GM23338 (cell line): Measurements from ENCODE around the gene LAMA4. TPM values are rescaled to one million over a fixed set of nuclear protein-coding genes. Genes with fewer than 3 reads are reported as not detected.

Experiments used
- ATAC-seq: fragments of 200-7000 bp; cut with Tn5 transposase; 3 replicates; pipeline ENCODE4 v1.9.1; 2020
- DNase-seq: peaks from one replicate; pipeline ENCODE4 v3.0.0-alpha.2; 2015; ENCODE audit warnings: low spot score
- H2AFZ ChIP-seq: fragments of 200-600 bp; sonication (generic); 2 replicates; pipeline ENCODE4 v1.8.0; 2016; ENCODE audit warnings: antibody characterized with exemption, mild to moderate bottlenecking, moderate library complexity
- H3F3A ChIP-seq: fragments of 200-600 bp; sonication (generic); replicated peaks from 2 replicates; pipeline ENCODE4 v1.8.0; 2017; ENCODE audit warnings: antibody characterized with exemption, mixed run types, low read depth
- H3K27ac ChIP-seq: fragments of 200-600 bp; sonication (generic); 2 replicates; pipeline ENCODE4 v1.6.1; 2016; ENCODE audit warnings: low read depth
- H3K27me3 ChIP-seq: fragments of 200-600 bp; sonication (generic); 2 replicates; pipeline ENCODE4 v1.8.0; 2016; ENCODE audit warnings: mild to moderate bottlenecking, mixed run types, moderate library complexity; ENCODE audit not compliant: insufficient read depth
- H3K36me3 ChIP-seq: fragments of 200-600 bp; sonication (generic); 2 replicates; pipeline ENCODE4 v1.8.0; 2016; ENCODE audit warnings: mild to moderate bottlenecking; ENCODE audit not compliant: insufficient read depth
- H3K4me1 ChIP-seq: fragments of 200-600 bp; sonication (generic); 2 replicates; pipeline ENCODE4 v1.8.0; 2016; ENCODE audit warnings: mild to moderate bottlenecking, moderate library complexity; ENCODE audit not compliant: insufficient read depth
- H3K4me2 ChIP-seq: fragments of 200-600 bp; sonication (generic); 2 replicates; pipeline ENCODE4 v1.7.1; 2017; ENCODE audit warnings: mixed run types
- H3K4me3 ChIP-seq: fragments of 200-600 bp; sonication (generic); 2 replicates; pipeline ENCODE4 v1.6.1; 2016; ENCODE audit warnings: mixed run types
- H3K79me2 ChIP-seq: fragments of 200-600 bp; sonication (generic); replicated peaks from 2 replicates; pipeline ENCODE4 v1.8.0; 2017; ENCODE audit warnings: mild to moderate bottlenecking; ENCODE audit not compliant: insufficient read depth
- H3K9me2 ChIP-seq: fragments of 200-600 bp; sonication (generic); 2 replicates; pipeline ENCODE4 v1.8.0; 2017; ENCODE audit not compliant: insufficient read depth
- H4K20me1 ChIP-seq: fragments of 200-600 bp; sonication (generic); replicated peaks from 2 replicates; pipeline ENCODE4 v1.8.0; 2017; ENCODE audit warnings: mild to moderate bottlenecking; ENCODE audit not compliant: insufficient read depth
- H3K27ac Mint-ChIP-seq: 2 replicates; pipeline ENCODE4 v1.8.0; 2020; ENCODE audit warnings: inconsistent platforms, mild to moderate bottlenecking, moderate library complexity, mixed read lengths
- H3K27me3 Mint-ChIP-seq: 3 replicates; pipeline ENCODE4 v1.8.0; 2022; ENCODE audit warnings: low read depth, mild to moderate bottlenecking, moderate library complexity, mixed read lengths, inconsistent platforms; ENCODE audit not compliant: insufficient read depth, poor library complexity
- H3K36me3 Mint-ChIP-seq: 3 replicates; pipeline ENCODE4 v1.8.0; 2021; ENCODE audit warnings: low read depth, mild to moderate bottlenecking, inconsistent platforms, moderate library complexity, mixed read lengths
- H3K4me1 Mint-ChIP-seq: 3 replicates; pipeline ENCODE4 v1.8.0; 2020; ENCODE audit warnings: mild to moderate bottlenecking, inconsistent platforms, mixed read lengths
- H3K4me3 Mint-ChIP-seq: 3 replicates; pipeline ENCODE4 v1.8.0; 2021; ENCODE audit warnings: moderate library complexity, mild to moderate bottlenecking, inconsistent platforms, mixed read lengths
- H3K9me3 Mint-ChIP-seq: 3 replicates; pipeline ENCODE4 v1.8.0; 2020; ENCODE audit warnings: moderate library complexity, mild to moderate bottlenecking, inconsistent platforms, mixed read lengths
- EZH2 ChIP-seq: fragments of 200-600 bp; sonication (generic); IDR thresholded peaks from one replicate; pipeline ENCODE4 v1.8.0; 2017; ENCODE audit warnings: antibody characterized with exemption, mild to moderate bottlenecking, low read depth; ENCODE audit not compliant: unreplicated experiment
- polyA plus RNA-seq: library from polyadenylated mRNA; unstranded; fragments of >200 nt; fragmentation: Nextera tagmentation; extraction: Ambion mirVana; gene quantifications from 2 replicates; pipeline ENCODE4 v1.2.1, GENCODE V29; 2016
- total RNA-seq: library from RNA; depleted of rRNA; stranded (reverse); fragments of >200 nt; shearing (Covaris generic); gene quantifications from 2 replicates; pipeline ENCODE4 v1.2.3, GENCODE V29; 2014
- TF ChIP-seq, protein P1 (sequence below), 2 experiments: fragments of 200-600 bp in 1 of 2; sonication (generic) in 1 of 2; conservative IDR thresholded peaks; 2 replicates each; pipeline versions ENCODE4 v1.5.1 to v1.6.1; 2016 to 2017; ENCODE audit warnings: antibody characterized with exemption in 2 of 2, low read depth in 2 of 2, mild to moderate bottlenecking in 2 of 2, moderate library complexity in 1 of 2
- TF ChIP-seq, protein P2 (sequence below): fragments of 250-450 bp; sonication (Bioruptor Pico); IDR thresholded peaks from 2 replicates; pipeline ENCODE4 v1.5.0; 2020; ENCODE audit warnings: mild to moderate bottlenecking, moderate library complexity

Gene LAMA4
- total and polyA plus RNA-seq, 2 experiments from 2014 or later = 1.7 to 2.8 TPM

DNA sequence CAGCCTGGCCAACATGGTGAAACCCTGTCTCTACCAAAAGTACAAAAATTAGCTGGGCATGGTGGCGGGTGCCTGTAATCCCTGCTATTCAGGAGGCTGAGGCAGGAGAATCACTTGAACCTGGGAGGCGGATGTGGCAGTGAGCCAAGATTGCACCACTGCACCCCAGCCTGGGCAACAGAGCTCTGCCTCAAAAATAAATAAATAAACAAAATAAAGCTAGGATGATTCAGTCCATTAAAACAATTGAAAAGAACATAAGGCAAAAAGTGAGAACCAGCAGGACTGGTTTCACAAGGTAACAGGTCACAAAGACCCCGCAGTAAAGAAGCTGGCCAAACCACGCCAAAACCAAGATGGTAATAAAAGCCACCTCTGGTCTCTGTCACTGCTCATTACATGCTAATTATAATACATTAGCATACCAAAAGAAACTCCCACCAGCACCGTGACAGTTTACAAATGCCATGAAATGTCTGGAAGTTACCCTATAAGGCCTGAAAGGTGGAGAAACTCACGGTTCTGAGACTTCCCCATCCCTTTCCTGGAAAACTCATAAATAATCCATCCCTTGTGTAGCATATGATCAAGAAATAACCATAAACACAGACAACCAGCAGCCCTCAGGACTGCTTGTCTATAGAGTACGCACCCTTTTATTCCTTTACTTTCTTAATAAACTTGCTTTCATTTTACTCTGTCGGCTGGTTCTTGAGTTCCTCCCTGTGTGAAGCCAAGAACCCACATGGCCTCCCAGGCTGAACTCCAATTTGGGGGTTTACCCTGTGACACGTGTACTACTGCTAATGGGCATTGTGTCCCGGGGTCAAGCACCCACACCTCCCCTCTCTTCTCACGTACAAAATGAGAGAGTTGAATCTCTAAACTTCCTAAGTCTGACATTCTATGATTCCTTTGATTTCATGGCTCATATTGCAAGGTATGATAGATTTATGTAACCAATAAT is 10.2 kb downstream of the LAMA4 start:
- Histone ChIP-seq H3F3A (no peaks in the 10 kb centered on the region), H3K27me3 (no peaks in the 10 kb centered on the region), H3K79me2 (no peaks in the 10 kb centered on the region), H2AFZ (no peak overlapping the region), H3K4me1 (peaks cover 29% of the 10 kb centered on the region), H3K4me2 (peak overlapping the region; percentile 44; the same call in 1 of the 2 replicates), H3K9me2 (peaks cover 9% of the 10 kb centered on the region), H3K4me3 (no peak overlapping the region), H4K20me1 (no peaks in the 10 kb centered on the region), H3K27ac (no peak overlapping the region), H3K36me3 (no peaks in the 10 kb centered on the region)
- Mint-ChIP-seq H3K27me3 (no peaks in the 10 kb centered on the region), H3K36me3 (no peaks in the 10 kb centered on the region), H3K4me1 (peaks cover 29% of the 10 kb centered on the region), H3K27ac (peak overlapping the region; percentile 36), H3K4me3 (no peak overlapping the region), H3K9me3 (no peaks in the 10 kb centered on the region)
- TF ChIP-seq EZH2 = no peak
- TF ChIP-seq, protein P1, sequence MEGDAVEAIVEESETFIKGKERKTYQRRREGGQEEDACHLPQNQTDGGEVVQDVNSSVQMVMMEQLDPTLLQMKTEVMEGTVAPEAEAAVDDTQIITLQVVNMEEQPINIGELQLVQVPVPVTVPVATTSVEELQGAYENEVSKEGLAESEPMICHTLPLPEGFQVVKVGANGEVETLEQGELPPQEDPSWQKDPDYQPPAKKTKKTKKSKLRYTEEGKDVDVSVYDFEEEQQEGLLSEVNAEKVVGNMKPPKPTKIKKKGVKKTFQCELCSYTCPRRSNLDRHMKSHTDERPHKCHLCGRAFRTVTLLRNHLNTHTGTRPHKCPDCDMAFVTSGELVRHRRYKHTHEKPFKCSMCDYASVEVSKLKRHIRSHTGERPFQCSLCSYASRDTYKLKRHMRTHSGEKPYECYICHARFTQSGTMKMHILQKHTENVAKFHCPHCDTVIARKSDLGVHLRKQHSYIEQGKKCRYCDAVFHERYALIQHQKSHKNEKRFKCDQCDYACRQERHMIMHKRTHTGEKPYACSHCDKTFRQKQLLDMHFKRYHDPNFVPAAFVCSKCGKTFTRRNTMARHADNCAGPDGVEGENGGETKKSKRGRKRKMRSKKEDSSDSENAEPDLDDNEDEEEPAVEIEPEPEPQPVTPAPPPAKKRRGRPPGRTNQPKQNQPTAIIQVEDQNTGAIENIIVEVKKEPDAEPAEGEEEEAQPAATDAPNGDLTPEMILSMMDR (conservative IDR thresholded peaks at IDR 0.05; ENCODE audit: low read depth in 2 of 2) = no peak
- TF ChIP-seq, protein P2, sequence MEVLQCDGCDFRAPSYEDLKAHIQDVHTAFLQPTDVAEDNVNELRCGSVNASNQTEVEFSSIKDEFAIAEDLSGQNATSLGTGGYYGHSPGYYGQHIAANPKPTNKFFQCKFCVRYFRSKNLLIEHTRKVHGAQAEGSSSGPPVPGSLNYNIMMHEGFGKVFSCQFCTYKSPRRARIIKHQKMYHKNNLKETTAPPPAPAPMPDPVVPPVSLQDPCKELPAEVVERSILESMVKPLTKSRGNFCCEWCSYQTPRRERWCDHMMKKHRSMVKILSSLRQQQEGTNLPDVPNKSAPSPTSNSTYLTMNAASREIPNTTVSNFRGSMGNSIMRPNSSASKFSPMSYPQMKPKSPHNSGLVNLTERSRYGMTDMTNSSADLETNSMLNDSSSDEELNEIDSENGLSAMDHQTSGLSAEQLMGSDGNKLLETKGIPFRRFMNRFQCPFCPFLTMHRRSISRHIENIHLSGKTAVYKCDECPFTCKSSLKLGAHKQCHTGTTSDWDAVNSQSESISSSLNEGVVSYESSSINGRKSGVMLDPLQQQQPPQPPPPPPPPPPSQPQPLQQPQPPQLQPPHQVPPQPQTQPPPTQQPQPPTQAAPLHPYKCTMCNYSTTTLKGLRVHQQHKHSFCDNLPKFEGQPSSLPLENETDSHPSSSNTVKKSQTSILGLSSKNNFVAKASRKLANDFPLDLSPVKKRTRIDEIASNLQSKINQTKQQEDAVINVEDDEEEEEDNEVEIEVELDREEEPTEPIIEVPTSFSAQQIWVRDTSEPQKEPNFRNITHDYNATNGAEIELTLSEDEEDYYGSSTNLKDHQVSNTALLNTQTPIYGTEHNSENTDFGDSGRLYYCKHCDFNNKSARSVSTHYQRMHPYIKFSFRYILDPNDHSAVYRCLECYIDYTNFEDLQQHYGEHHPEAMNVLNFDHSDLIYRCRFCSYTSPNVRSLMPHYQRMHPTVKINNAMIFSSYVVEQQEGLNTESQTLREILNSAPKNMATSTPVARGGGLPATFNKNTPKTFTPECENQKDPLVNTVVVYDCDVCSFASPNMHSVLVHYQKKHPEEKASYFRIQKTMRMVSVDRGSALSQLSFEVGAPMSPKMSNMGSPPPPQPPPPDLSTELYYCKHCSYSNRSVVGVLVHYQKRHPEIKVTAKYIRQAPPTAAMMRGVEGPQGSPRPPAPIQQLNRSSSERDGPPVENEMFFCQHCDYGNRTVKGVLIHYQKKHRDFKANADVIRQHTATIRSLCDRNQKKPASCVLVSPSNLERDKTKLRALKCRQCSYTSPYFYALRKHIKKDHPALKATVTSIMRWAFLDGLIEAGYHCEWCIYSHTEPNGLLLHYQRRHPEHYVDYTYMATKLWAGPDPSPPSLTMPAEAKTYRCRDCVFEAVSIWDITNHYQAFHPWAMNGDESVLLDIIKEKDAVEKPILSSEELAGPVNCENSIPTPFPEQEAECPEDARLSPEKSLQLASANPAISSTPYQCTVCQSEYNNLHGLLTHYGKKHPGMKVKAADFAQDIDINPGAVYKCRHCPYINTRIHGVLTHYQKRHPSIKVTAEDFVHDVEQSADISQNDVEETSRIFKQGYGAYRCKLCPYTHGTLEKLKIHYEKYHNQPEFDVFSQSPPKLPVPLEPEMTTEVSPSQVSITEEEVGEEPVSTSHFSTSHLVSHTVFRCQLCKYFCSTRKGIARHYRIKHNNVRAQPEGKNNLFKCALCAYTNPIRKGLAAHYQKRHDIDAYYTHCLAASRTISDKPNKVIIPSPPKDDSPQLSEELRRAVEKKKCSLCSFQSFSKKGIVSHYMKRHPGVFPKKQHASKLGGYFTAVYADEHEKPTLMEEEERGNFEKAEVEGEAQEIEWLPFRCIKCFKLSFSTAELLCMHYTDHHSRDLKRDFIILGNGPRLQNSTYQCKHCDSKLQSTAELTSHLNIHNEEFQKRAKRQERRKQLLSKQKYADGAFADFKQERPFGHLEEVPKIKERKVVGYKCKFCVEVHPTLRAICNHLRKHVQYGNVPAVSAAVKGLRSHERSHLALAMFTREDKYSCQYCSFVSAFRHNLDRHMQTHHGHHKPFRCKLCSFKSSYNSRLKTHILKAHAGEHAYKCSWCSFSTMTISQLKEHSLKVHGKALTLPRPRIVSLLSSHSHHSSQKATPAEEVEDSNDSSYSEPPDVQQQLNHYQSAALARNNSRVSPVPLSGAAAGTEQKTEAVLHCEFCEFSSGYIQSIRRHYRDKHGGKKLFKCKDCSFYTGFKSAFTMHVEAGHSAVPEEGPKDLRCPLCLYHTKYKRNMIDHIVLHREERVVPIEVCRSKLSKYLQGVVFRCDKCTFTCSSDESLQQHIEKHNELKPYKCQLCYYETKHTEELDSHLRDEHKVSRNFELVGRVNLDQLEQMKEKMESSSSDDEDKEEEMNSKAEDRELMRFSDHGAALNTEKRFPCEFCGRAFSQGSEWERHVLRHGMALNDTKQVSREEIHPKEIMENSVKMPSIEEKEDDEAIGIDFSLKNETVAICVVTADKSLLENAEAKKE = no peak
- ATAC-seq (no peak), DNase-seq (peak; percentile 33)
